Colonic mucosa (tissue), 4 donors: ENCODE measurements around the gene ZNF714. TPM values are rescaled to one million over a fixed set of nuclear protein-coding genes. Genes with fewer than 3 reads are reported as not detected.

Experiments
- DNase-seq: peaks from one replicate; pipeline ENCODE4 v3.0.0-alpha.2; 2020
- H3K27ac ChIP-seq: fragments of 200-600 bp; one replicate; pipeline ENCODE4 v1.8.0; 2021
- H3K27me3 ChIP-seq: fragments of 200-600 bp; one replicate; pipeline ENCODE4 v1.8.0; 2021
- H3K36me3 ChIP-seq: fragments of 200-600 bp; one replicate; pipeline ENCODE4 v1.8.0; 2021
- H3K4me1 ChIP-seq: fragments of 200-600 bp; one replicate; pipeline ENCODE4 v1.8.0; 2021; ENCODE audit warnings: mild to moderate bottlenecking
- H3K4me3 ChIP-seq: fragments of 200-600 bp; one replicate; pipeline ENCODE4 v1.8.0; 2021
- H3K9ac ChIP-seq, 2 donors: one replicate each; pipeline ENCODE4 v1.7.0; 2013; ENCODE audit warnings: control low read depth in 2 of 2, low read depth in 2 of 2, low read length in 2 of 2
- H3K9me3 ChIP-seq: fragments of 200-600 bp; one replicate; pipeline ENCODE4 v1.8.0; 2021
- intact Hi-C: fragments of 100-400 bp; cut with DNase I; formaldehyde crosslinking; loops from one replicate; pipeline ENCODE4 v1.14.1; 2022
- total RNA-seq, 2 donors: library from RNA; stranded (reverse); fragmentation: NEBNext Ultra II Directional in 1 of 2; extraction: Animal tissue kit (Norgen Biotek cat#: 25700) in 1 of 2; gene quantifications; one replicate each; pipeline ENCODE4 v1.2.1, GENCODE V29; 2021
- TF ChIP-seq, protein P1 (sequence below): fragments of 200-600 bp; IDR thresholded peaks from one replicate; pipeline ENCODE4 v1.8.0; 2022; ENCODE audit warnings: antibody characterized with exemption, mild to moderate bottlenecking
- donor health status: healthy.
- donor health status: DM: no; HTN: no; CAD: no.
- donor health status: DM: no; HTN: no; CAD: no.

The ZNF714 gene
- total RNA-seq = 10 to 100 TPM; 10.9 to 19.0 TPM

DNA sequence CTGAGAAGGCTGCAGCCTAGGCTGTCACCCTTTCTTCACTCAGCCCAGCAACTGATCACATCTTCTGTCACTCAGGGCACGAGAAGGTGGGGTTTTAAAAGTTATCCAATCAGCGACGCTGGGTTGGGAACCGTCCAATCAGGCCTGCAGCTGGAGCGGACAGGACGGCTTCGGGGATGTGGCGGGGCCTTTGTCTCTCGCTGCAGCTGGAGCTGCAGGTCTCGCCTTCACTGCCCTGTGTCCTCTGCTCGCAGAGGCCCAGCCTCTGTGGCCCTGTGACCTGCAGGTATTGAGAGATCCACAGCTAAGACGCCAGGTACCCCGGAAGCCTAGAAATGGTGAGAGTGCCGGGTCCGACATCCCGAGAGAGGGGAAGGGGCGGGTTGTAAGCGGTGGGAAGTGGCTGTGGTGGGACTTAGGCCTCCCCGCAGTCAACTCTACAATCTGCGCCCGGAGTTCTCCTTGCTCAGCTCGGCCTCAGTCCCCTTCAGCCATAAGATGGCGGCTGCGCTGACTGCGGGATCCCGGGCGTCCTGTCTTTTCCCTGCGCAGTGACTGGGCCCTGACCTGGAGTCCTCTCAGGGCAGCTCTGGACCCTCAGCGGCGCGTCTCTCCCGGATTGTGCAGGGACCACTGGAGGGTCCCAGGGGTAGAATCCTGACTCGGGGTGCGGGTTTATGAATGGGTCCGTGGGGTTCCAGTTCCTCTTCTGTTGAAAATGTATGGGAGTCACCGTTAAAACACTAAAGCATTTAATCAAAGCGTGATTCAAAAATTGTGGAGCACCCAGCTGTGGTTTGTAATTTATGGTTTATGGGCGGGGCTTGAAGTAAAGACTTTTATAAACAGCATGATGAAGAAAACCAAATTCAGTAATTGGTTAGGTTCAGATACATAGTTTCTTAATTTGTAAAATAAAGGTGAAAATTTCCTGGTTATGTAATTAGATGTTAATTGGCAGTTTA lies at the start of gene ZNF714:
ZNF714 (plus strand) TSS at position 193 of the 965 bp plus-strand sequence. CDS start 16,066 bp downstream, outside the sequence.
- H3K9me3 ChIP-seq = no peaks in the 10 kb centered on the region
- peak within 1 kb of the TSS; percentile 38 to 74 for H3K9ac ChIP-seq
- H3K4me3 ChIP-seq = peak within 1 kb of the TSS; percentile 73
- H3K27me3 ChIP-seq = no peaks in the 10 kb centered on the region
- intact Hi-C loops = loop anchor here (10.0 kb wide), 2 partner anchors 63 to 67 kb away; partner anchors contain the start of gene ZNF431
- H3K36me3 ChIP-seq = no peaks in the 10 kb centered on the region
- DNase-seq = peak; percentile 93
- peak within 1 kb of the TSS; percentile 71 for H3K27ac ChIP-seq
- no peaks in the 10 kb centered on the region for H3K4me1 ChIP-seq
- TF ChIP-seq, protein P1, sequence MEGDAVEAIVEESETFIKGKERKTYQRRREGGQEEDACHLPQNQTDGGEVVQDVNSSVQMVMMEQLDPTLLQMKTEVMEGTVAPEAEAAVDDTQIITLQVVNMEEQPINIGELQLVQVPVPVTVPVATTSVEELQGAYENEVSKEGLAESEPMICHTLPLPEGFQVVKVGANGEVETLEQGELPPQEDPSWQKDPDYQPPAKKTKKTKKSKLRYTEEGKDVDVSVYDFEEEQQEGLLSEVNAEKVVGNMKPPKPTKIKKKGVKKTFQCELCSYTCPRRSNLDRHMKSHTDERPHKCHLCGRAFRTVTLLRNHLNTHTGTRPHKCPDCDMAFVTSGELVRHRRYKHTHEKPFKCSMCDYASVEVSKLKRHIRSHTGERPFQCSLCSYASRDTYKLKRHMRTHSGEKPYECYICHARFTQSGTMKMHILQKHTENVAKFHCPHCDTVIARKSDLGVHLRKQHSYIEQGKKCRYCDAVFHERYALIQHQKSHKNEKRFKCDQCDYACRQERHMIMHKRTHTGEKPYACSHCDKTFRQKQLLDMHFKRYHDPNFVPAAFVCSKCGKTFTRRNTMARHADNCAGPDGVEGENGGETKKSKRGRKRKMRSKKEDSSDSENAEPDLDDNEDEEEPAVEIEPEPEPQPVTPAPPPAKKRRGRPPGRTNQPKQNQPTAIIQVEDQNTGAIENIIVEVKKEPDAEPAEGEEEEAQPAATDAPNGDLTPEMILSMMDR = no peak

GRCh38 chr19:21045028-21045427 lies 37.0 kb upstream of the ZNF714 start:
- Histone ChIP-seq H3K4me1 (no peaks in the 10 kb centered on the region), H3K27ac (no peak overlapping the region), H3K4me3 (no peak overlapping the region), H3K9ac (no peak overlapping the region), H3K36me3 (no peaks in the 10 kb centered on the region), H3K27me3 (no peaks in the 10 kb centered on the region), H3K9me3 (no peaks in the 10 kb centered on the region)
- TF ChIP-seq, protein P1 = no peak
- intact Hi-C loops = no loop called here
- DNase-seq = no peak

GRCh38 chr19:21046489-21046888 lies 35.5 kb upstream of the ZNF714 start:
- Histone ChIP-seq H3K4me3 (no peak overlapping the region), H3K36me3 (no peaks in the 10 kb centered on the region), H3K9ac (no peak overlapping the region), H3K4me1 (no peaks in the 10 kb centered on the region), H3K27ac (no peak overlapping the region), H3K27me3 (no peaks in the 10 kb centered on the region), H3K9me3 (no peaks in the 10 kb centered on the region)
- no peak for DNase-seq
- TF ChIP-seq, protein P1 = no peak
- intact Hi-C loops = no loop called here

GRCh38 chr19:21047716-21048115 lies 34.3 kb upstream of the ZNF714 start:
- H3K9me3 ChIP-seq = peaks cover 4% of the 10 kb centered on the region

GRCh38 chr19:21052902-21053301 lies 29.1 kb upstream of the ZNF714 start:
- Histone ChIP-seq H3K4me3 (no peak overlapping the region), H3K36me3 (no peaks in the 10 kb centered on the region), H3K27ac (no peak overlapping the region), H3K9me3 (peaks cover 5% of the 10 kb centered on the region), H3K4me1 (no peaks in the 10 kb centered on the region), H3K9ac (no peak overlapping the region), H3K27me3 (no peaks in the 10 kb centered on the region)
- intact Hi-C loops = no loop called here
- TF ChIP-seq, protein P1 = no peak
- no peak for DNase-seq

More at GRCh38 chr19:21047716-21048115, 34.3 kb upstream of the ZNF714 start:
- intact Hi-C loops = no loop called here
- Histone ChIP-seq H3K27me3 (no peaks in the 10 kb centered on the region), H3K9ac (no peak overlapping the region), H3K4me3 (no peak overlapping the region), H3K36me3 (no peaks in the 10 kb centered on the region), H3K4me1 (no peaks in the 10 kb centered on the region), H3K27ac (no peak overlapping the region)
- no peak for DNase-seq
- TF ChIP-seq, protein P1 = no peak
